Measurements from ENCODE around the gene PBXIP1.
A peak's percentile ranks its signal among the peaks of the same experiment; 100 is the strongest.
"Not testable (repeated sequence)": the region's sequence is repeated elsewhere in the genome, so short reads cannot be mapped to it uniquely, and the experiment has no call there.

The PBXIP1 gene

GRCh38 chr1:154955718-154956543 lies at the start of gene PBXIP1:
Gene PBXIP1, minus strand, starts transcription at chr1:154956099. Its CDS starts 2,378 bp downstream, at chr1:154953721.
- peak; percentile 74 to 83 for DNase-seq

- DNase-seq, result no peak
Measured at GRCh38 chr1:155005076-155006011, 49.4 kb upstream of the PBXIP1 start.

GRCh38 chr1:155004352-155005075 lies 48.6 kb upstream of the PBXIP1 start:
- peak in 1 of 2 experiments; percentile 31 for DNase-seq

GRCh38 chr1:155003766-155004351 lies 48.0 kb upstream of the PBXIP1 start:
- no peak for DNase-seq

GRCh38 chr1:155003227-155003765 lies 47.4 kb upstream of the PBXIP1 start:
- no peak for DNase-seq

- no peak for DNase-seq
Measured at GRCh38 chr1:155002464-155003226, 46.7 kb upstream of the PBXIP1 start, which contains the start of gene ZBTB7B. Gene ZBTB7B, plus strand, starts transcription at chr1:155002802. Its CDS starts 11,859 bp downstream, at chr1:155014661.

GRCh38 chr1:155001675-155002463 lies 46.0 kb upstream of the PBXIP1 start:
- DNase-seq, result peak; percentile 98

- DNase-seq, result no peak
Measured at GRCh38 chr1:155001425-155001674, 45.5 kb upstream of the PBXIP1 start.

- DNase-seq, result peak; percentile 83 to 89
Measured at GRCh38 chr1:155000726-155001424, 45.0 kb upstream of the PBXIP1 start.

GRCh38 chr1:155000411-155000725 lies 44.5 kb upstream of the PBXIP1 start:
- DNase-seq, result no peak

- DNase-seq, result peak; percentile 60 to 71
Measured at GRCh38 chr1:154999571-155000410, 43.9 kb upstream of the PBXIP1 start.

- DNase-seq, result peak; percentile 60 to 74
Measured at GRCh38 chr1:154998818-154999570, 43.1 kb upstream of the PBXIP1 start.

- no peak for DNase-seq
Measured at GRCh38 chr1:154998201-154998780, 42.4 kb upstream of the PBXIP1 start.

GRCh38 chr1:154996966-154997701 lies 41.2 kb upstream of the PBXIP1 start:
- DNase-seq, result no peak

- not testable (repeated sequence) for DNase-seq
Measured at GRCh38 chr1:154995301-154995983, 39.5 kb upstream of the PBXIP1 start.

GRCh38 chr1:154994591-154994990 lies 38.7 kb upstream of the PBXIP1 start:
- no peak for DNase-seq

- no peak for DNase-seq
Measured at GRCh38 chr1:154994269-154994587, 38.3 kb upstream of the PBXIP1 start.

All from NCI-H1930 (cell line).